ENCODE data around the gene PSMD12. TPM values are rescaled to one million over a fixed set of nuclear protein-coding genes. Genes with fewer than 3 reads are reported as not detected.

PSMD12 gene
- total RNA-seq, 1 experiment from 2014 or later = 192 TPM

- POLR2A ChIA-PET (ENCODE audit: low non-redundant PET) = no interaction called here
Observed at GRCh38 chr17:67403483-67403882, 37.1 kb upstream of the PSMD12 start.

GRCh38 chr17:67403065-67403464 lies 36.7 kb upstream of the PSMD12 start:
- CTCF ChIA-PET = no interaction called here

More at GRCh38 chr17:67403483-67403882, 37.1 kb upstream of the PSMD12 start:
- DNase-seq (ENCODE audit: low spot score) = no peak
- no peak overlapping the region for H3K27ac ChIP-seq (ENCODE audit: low read depth, low read length, poor library complexity, severe bottlenecking)
- H3K9me3 ChIP-seq (ENCODE audit: low read depth, low read length, poor library complexity, severe bottlenecking) = no peaks in the 10 kb centered on the region
- H3K36me3 ChIP-seq (ENCODE audit: insufficient read depth, low read length, poor library complexity, severe bottlenecking) = no peaks in the 10 kb centered on the region
- CTCF ChIA-PET = no interaction called here
- TF ChIP-seq CTCF (conservative IDR thresholded peaks at IDR 0.05; ENCODE audit: low read depth, low read length) (no peak), EZH2 (IDR thresholded peaks at IDR 0.05; ENCODE audit: borderline replicate concordance, low read depth, low read length, poor library complexity, severe bottlenecking) (no peak)
- H3K27me3 ChIP-seq (replicated peaks; ENCODE audit: insufficient read depth, low read depth, low read length, poor library complexity) = no peaks in the 10 kb centered on the region
- intact Hi-C loops (cut with micrococcal nuclease; ENCODE audit: unreplicated experiment) = loop anchor here (5.0 kb wide), 1 partner anchor 39 kb away; no protein-coding TSS in a partner anchor
- peaks cover 17% of the 10 kb centered on the region for H3K4me1 ChIP-seq (ENCODE audit: insufficient read depth, low read length, poor library complexity, severe bottlenecking)
- no peak overlapping the region for H3K4me3 ChIP-seq (ENCODE audit: low read depth, low read length, poor library complexity, severe bottlenecking)
- BruUV-seq (replicated peaks) = no TSS peak

GRCh38 chr17:67401598-67402504 lies 35.5 kb upstream of the PSMD12 start:
- Histone ChIP-seq H3K27ac (ENCODE audit: low read depth, low read length, poor library complexity, severe bottlenecking) (no peak overlapping the region), H3K4me3 (ENCODE audit: low read depth, low read length, poor library complexity, severe bottlenecking) (no peak overlapping the region), H3K9me3 (ENCODE audit: low read depth, low read length, poor library complexity, severe bottlenecking) (no peaks in the 10 kb centered on the region), H3K27me3 (replicated peaks; ENCODE audit: insufficient read depth, low read depth, low read length, poor library complexity) (no peaks in the 10 kb centered on the region), H3K36me3 (ENCODE audit: insufficient read depth, low read length, poor library complexity, severe bottlenecking) (no peaks in the 10 kb centered on the region), H3K4me1 (ENCODE audit: insufficient read depth, low read length, poor library complexity, severe bottlenecking) (peaks cover 17% of the 10 kb centered on the region)
- intact Hi-C loops (cut with micrococcal nuclease; ENCODE audit: unreplicated experiment) = loop anchor here (5.0 kb wide), 1 partner anchor 40 kb away; no protein-coding TSS in a partner anchor
- TF ChIP-seq CTCF (conservative IDR thresholded peaks at IDR 0.05; ENCODE audit: low read depth, low read length) (no peak), EZH2 (IDR thresholded peaks at IDR 0.05; ENCODE audit: borderline replicate concordance, low read depth, low read length, poor library complexity, severe bottlenecking) (no peak)
- ChIA-PET CTCF (no interaction called here), POLR2A (ENCODE audit: low non-redundant PET) (no interaction called here)
- no peak for DNase-seq (ENCODE audit: low spot score)
- no TSS peak for BruUV-seq (replicated peaks)

More at GRCh38 chr17:67403065-67403464, 36.7 kb upstream of the PSMD12 start:
- Histone ChIP-seq H3K4me1 (ENCODE audit: insufficient read depth, low read length, poor library complexity, severe bottlenecking) (peaks cover 17% of the 10 kb centered on the region), H3K36me3 (ENCODE audit: insufficient read depth, low read length, poor library complexity, severe bottlenecking) (no peaks in the 10 kb centered on the region), H3K27ac (ENCODE audit: low read depth, low read length, poor library complexity, severe bottlenecking) (no peak overlapping the region), H3K27me3 (replicated peaks; ENCODE audit: insufficient read depth, low read depth, low read length, poor library complexity) (no peaks in the 10 kb centered on the region), H3K4me3 (ENCODE audit: low read depth, low read length, poor library complexity, severe bottlenecking) (no peak overlapping the region), H3K9me3 (ENCODE audit: low read depth, low read length, poor library complexity, severe bottlenecking) (no peaks in the 10 kb centered on the region)
- no peak for DNase-seq (ENCODE audit: low spot score)
- TF ChIP-seq EZH2 (IDR thresholded peaks at IDR 0.05; ENCODE audit: borderline replicate concordance, low read depth, low read length, poor library complexity, severe bottlenecking) (no peak), CTCF (conservative IDR thresholded peaks at IDR 0.05; ENCODE audit: low read depth, low read length) (no peak)
- POLR2A ChIA-PET (ENCODE audit: low non-redundant PET) = no interaction called here
- intact Hi-C loops (cut with micrococcal nuclease; ENCODE audit: unreplicated experiment) = loop anchor here (5.0 kb wide), 1 partner anchor 39 kb away; no protein-coding TSS in a partner anchor
- no TSS peak for BruUV-seq (replicated peaks)

Data from A673 (cell line).